GM12878 (cell line): ENCODE measurements around the gene SPEG. TPM values are rescaled to one million over a fixed set of nuclear protein-coding genes. Genes with fewer than 3 reads are reported as not detected.

Source experiments
- ATAC-seq: fragments of 200-7000 bp; cut with Tn5 transposase; 3 replicates; pipeline ENCODE4 v1.9.1; 2020; ENCODE audit warnings: mild to moderate bottlenecking, moderate library complexity
- BruUV-seq: library from RNA; stranded (reverse); fragments of 400-500 nt; replicated peaks from 2 replicates; lab custom pipeline; 2021; lab: Mats Ljungman, UMichigan
- CTCF ChIA-PET: fragments of 300-600 bp; sonication (Branson Sonifier 250); formaldehyde crosslinking; extraction: SDS; loops from one replicate; lab custom pipeline; 2021; ENCODE audit warnings: inconsistent platforms; lab: Yijun Ruan, JAX
- POLR2A ChIA-PET: fragments of 350-600 bp; formaldehyde crosslinking; extraction: SDS; loops from one replicate; lab custom pipeline; 2021; ENCODE audit warnings: inconsistent platforms; lab: Charles Lee
- RAD21 ChIA-PET: fragments of 300-600 bp; sonication (Branson Sonifier 250); formaldehyde crosslinking; loops from one replicate; lab custom pipeline; 2023; ENCODE audit warnings: antibody characterized with exemption; ENCODE audit not compliant: unreplicated experiment; lab: Charles Lee
- SMC1A ChIA-PET: fragments of 300-600 bp; sonication (Branson Sonifier 250); formaldehyde crosslinking; loops from one replicate; lab custom pipeline; 2023; ENCODE audit not compliant: unreplicated experiment, uncharacterized antibody; lab: Charles Lee
- DNase-seq: peaks from one replicate; pipeline ENCODE4 v3.0.0-alpha.2; 2011; ENCODE audit warnings: low read depth, low spot score
- FAIRE-seq: peaks from 3 replicates; lab custom pipeline; 2011; peaks lifted over from hg19 to GRCh38; lab: Jason Lieb, UNC
- H2AFZ ChIP-seq: 2 replicates; pipeline ENCODE4 v1.6.0; 2011; ENCODE audit warnings: low read depth, low read length, control low read depth; ENCODE audit not compliant: control insufficient read depth
- H3K27ac ChIP-seq: 2 replicates; pipeline ENCODE4 v1.5.1; 2011; ENCODE audit warnings: control low read depth; ENCODE audit not compliant: control insufficient read depth, insufficient read depth
- H3K27me3 ChIP-seq, 2 experiments: replicated peaks in 1 of 2; 2 replicates each; pipeline versions ENCODE4 v1.6.0 to v1.6.1; 2011; ENCODE audit warnings: low read length in 1 of 2; ENCODE audit not compliant: control insufficient read depth in 2 of 2, insufficient read depth in 2 of 2
- H3K36me3 ChIP-seq, 2 experiments: 2 replicates each; pipeline ENCODE4 v1.5.1; 2011; ENCODE audit warnings: low read length in 1 of 2; ENCODE audit not compliant: control insufficient read depth in 2 of 2, insufficient read depth in 2 of 2
- H3K4me1 ChIP-seq: 2 replicates; pipeline ENCODE4 v1.6.1; 2011; ENCODE audit warnings: mild to moderate bottlenecking, low read length, moderate library complexity, mixed read lengths; ENCODE audit not compliant: control insufficient read depth, insufficient read depth
- H3K4me2 ChIP-seq: 2 replicates; pipeline ENCODE4 v1.6.0; 2011; ENCODE audit warnings: control low read depth; ENCODE audit not compliant: control insufficient read depth, insufficient read depth
- H3K4me3 ChIP-seq: fragments of 200-600 bp; sonication (generic); 2 replicates; pipeline ENCODE4 v1.5.1; 2016
- H3K79me2 ChIP-seq: 2 replicates; pipeline ENCODE4 v1.6.0; 2011; ENCODE audit warnings: low read length; ENCODE audit not compliant: control insufficient read depth, insufficient read depth
- H3K9ac ChIP-seq: 2 replicates; pipeline ENCODE4 v1.8.0; 2011; ENCODE audit warnings: low read length, control low read depth, mixed read lengths; ENCODE audit not compliant: control insufficient read depth, insufficient read depth
- H3K9me3 ChIP-seq: replicated peaks from 3 replicates; pipeline ENCODE4 v1.5.1; 2011; ENCODE audit warnings: mild to moderate bottlenecking, low read length; ENCODE audit not compliant: control insufficient read depth, insufficient read depth
- H4K20me1 ChIP-seq: 2 replicates; pipeline ENCODE4 v1.6.0; 2011; ENCODE audit not compliant: control insufficient read depth, insufficient read depth
- BCL3 ChIP-seq: IDR thresholded peaks from 2 replicates; pipeline ENCODE4 v1.6.1; 2011; ENCODE audit warnings: borderline replicate concordance, low read depth, mild to moderate bottlenecking, moderate library complexity, low read length; ENCODE audit not compliant: insufficient read depth, poor library complexity, severe bottlenecking
- CREM ChIP-seq: IDR thresholded peaks from 2 replicates; pipeline ENCODE4 v1.6.1; 2014; ENCODE audit warnings: antibody characterized with exemption, low read depth
- DPF2 ChIP-seq: fragments of 450-650 bp; IDR thresholded peaks from 2 replicates; pipeline ENCODE4 v1.6.1; 2017; ENCODE audit warnings: mild to moderate bottlenecking
- HCFC1 ChIP-seq: fragments of 150-350 bp; IDR thresholded peaks from 2 replicates; pipeline ENCODE4 v1.6.1; 2014; ENCODE audit warnings: low read length
- HDAC2 ChIP-seq: fragments of 200-600 bp; sonication (generic); IDR thresholded peaks from 2 replicates; pipeline ENCODE4 v1.6.1; 2017
- HDGF ChIP-seq: fragments of 450-650 bp; IDR thresholded peaks from 2 replicates; pipeline ENCODE4 v1.6.1; 2016; ENCODE audit warnings: antibody characterized with exemption
- IRF3 ChIP-seq: fragments of 450-650 bp; IDR thresholded peaks from 2 replicates; pipeline ENCODE4 v1.6.1; 2014; ENCODE audit warnings: mild to moderate bottlenecking
- KDM1A ChIP-seq: fragments of 200-600 bp; sonication (generic); IDR thresholded peaks from 2 replicates; pipeline ENCODE4 v1.6.1; 2016; ENCODE audit warnings: borderline replicate concordance
- MLLT1 ChIP-seq: fragments of 450-650 bp; IDR thresholded peaks from 2 replicates; pipeline ENCODE4 v1.6.1; 2016; ENCODE audit warnings: mild to moderate bottlenecking
- NR2F1 ChIP-seq: fragments of 450-650 bp; conservative IDR thresholded peaks from 2 replicates; pipeline ENCODE4 v1.6.1; 2017; ENCODE audit warnings: mild to moderate bottlenecking
- SMARCA5 ChIP-seq: fragments of 450-650 bp; IDR thresholded peaks from 2 replicates; pipeline ENCODE4 v1.6.1; 2017; ENCODE audit warnings: mild to moderate bottlenecking
- TARDBP ChIP-seq: IDR thresholded peaks from 2 replicates; pipeline ENCODE4 v1.6.1; 2016; ENCODE audit warnings: borderline replicate concordance
- ZNF592 ChIP-seq: fragments of 450-650 bp; IDR thresholded peaks from 2 replicates; pipeline ENCODE4 v1.6.1; 2017; ENCODE audit warnings: mild to moderate bottlenecking, moderate library complexity
- ZNF622 ChIP-seq: fragments of 450-650 bp; IDR thresholded peaks from 2 replicates; pipeline ENCODE4 v1.6.1; 2017; ENCODE audit warnings: mild to moderate bottlenecking, inconsistent platforms
- WGBS: methylation state at CpG from one replicate; pipeline ENCODE4 v1.1.6; 2016; ENCODE audit warnings: low lambda C conversion rate; ENCODE audit not compliant: insufficient replicate concordance, insufficient coverage; ENCODE audit errors: missing lambda C conversion rate; 5-methylcytosine and 5-hydroxymethylcytosine counted together
- in situ Hi-C: fragments of 300-500 bp; cut with MboI; formaldehyde crosslinking; loops from 9 replicates; pipeline ENCODE4 v1.14.3; 2018; ENCODE audit warnings: mixed read lengths
- intact Hi-C: fragments of 100-400 bp; cut with micrococcal nuclease; formaldehyde crosslinking; loops from one replicate; pipeline ENCODE4 v1.14.2; 2022; ENCODE audit not compliant: unreplicated experiment
- polyA plus RNA-seq, 11 experiments: library from polyadenylated mRNA; depleted of rRNA in 4 of 11; unstranded in 6 of 11; stranded (reverse) in 5 of 11; fragments of >200 nt; fragmentation: Nextera tagmentation in 4 of 11; fragmentation: Illumina TruSeq in 1 of 11; extraction: Ambion mirVana in 4 of 11; extraction: Trizol in 1 of 11; gene quantifications; 1 replicate in 1 of 11; 2 replicates in 10 of 11; pipeline versions ENCODE4 v1.2.1 to v1.2.3, GENCODE V29; 2011 to 2016; ENCODE audit warnings: inconsistent platforms in 2 of 11, missing spikeins in 2 of 11, low read depth in 1 of 11
- total RNA-seq, 4 experiments: library from RNA; depleted of rRNA in 3 of 4; stranded (reverse); fragments of >200 nt in 3 of 4; fragmentation: Illumina TruSeq in 1 of 4; extraction: Trizol in 1 of 4; gene quantifications; 2 replicates each; pipeline versions ENCODE4 v1.2.1 to v1.2.3, GENCODE V29; 2013 to 2021
- TF ChIP-seq, protein P1 (sequence below): fragments of 450-650 bp; formaldehyde crosslinking; IDR thresholded peaks from 2 replicates; pipeline ENCODE4 v1.4.0; 2022; ENCODE audit warnings: mild to moderate bottlenecking, moderate library complexity

Gene SPEG
- total and polyA plus RNA-seq, 10 of the 15 experiments (the other 5 are each of a cell fraction or from before 2014, with no cell fraction given), result 0.03 to 0.28 TPM; not detected in 8

- no peak overlapping the region for H3K4me3 ChIP-seq
- TF ChIP-seq, protein P1, sequence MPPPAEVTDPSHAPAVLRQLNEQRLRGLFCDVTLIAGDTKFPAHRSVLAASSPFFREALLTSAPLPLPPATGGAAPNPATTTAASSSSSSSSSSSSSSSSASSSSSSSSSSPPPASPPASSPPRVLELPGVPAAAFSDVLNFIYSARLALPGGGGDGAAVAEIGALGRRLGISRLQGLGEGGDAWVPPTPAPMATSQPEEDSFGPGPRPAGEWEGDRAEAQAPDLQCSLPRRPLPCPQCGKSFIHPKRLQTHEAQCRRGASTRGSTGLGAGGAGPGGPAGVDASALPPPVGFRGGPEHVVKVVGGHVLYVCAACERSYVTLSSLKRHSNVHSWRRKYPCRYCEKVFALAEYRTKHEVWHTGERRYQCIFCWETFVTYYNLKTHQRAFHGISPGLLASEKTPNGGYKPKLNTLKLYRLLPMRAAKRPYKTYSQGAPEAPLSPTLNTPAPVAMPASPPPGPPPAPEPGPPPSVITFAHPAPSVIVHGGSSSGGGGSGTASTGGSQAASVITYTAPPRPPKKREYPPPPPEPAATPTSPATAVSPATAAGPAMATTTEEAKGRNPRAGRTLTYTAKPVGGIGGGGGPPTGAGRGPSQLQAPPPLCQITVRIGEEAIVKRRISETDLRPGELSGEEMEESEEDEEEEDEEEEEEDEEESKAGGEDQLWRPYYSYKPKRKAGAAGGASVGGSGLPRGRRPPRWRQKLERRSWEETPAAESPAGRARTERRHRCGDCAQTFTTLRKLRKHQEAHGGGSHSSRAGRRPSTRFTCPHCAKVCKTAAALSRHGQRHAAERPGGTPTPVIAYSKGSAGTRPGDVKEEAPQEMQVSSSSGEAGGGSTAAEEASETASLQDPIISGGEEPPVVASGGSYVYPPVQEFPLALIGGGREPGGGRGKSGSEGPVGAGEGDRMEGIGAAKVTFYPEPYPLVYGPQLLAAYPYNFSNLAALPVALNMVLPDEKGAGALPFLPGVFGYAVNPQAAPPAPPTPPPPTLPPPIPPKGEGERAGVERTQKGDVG (CRISPR knock-in tag), result no peak
- no peak for TF ChIP-seq SMARCA5
- no peak for TF ChIP-seq BCL3
- TF ChIP-seq MLLT1, result no peak
- TF ChIP-seq IRF3, result no peak
- TF ChIP-seq CREM, result no peak
- TF ChIP-seq HDAC2, result no peak
- no peak for TF ChIP-seq TARDBP
- TF ChIP-seq ZNF592, result no peak
- TF ChIP-seq HCFC1, result no peak
- no peak for TF ChIP-seq NR2F1
- TF ChIP-seq DPF2, result no peak
- no peak for TF ChIP-seq KDM1A
- no peak for TF ChIP-seq ZNF622
- no peak for TF ChIP-seq HDGF
- H4K20me1 ChIP-seq, result no peaks in the 10 kb centered on the region
- ChIA-PET POLR2A (no interaction called here), RAD21 (no interaction called here), CTCF (interaction anchor here (0.6 to 0.9 kb wide), 3 partner anchors 11 to 61 kb away, joined by 3 read pairs; no protein-coding TSS in a partner anchor), SMC1A (interaction anchor here (0.9 kb wide), 1 partner anchor 172 kb away, joined by 3 read pairs; no protein-coding TSS in a partner anchor)
- in situ Hi-C loops (no loop called here), intact Hi-C loops (loop anchor here (10.0 kb wide), 1 partner anchor 164 kb away; no protein-coding TSS in a partner anchor)
- FAIRE-seq (no peak), DNase-seq (no peak), ATAC-seq (no peak)
- H3K79me2 ChIP-seq, result no peaks in the 10 kb centered on the region
- H3K27me3 ChIP-seq, result no peaks in the 10 kb centered on the region; a peak in 1 of 4 replicates
- H3K36me3 ChIP-seq, result no peaks in the 10 kb centered on the region
- H3K4me2 ChIP-seq, result no peak overlapping the region
- H2AFZ ChIP-seq, result no peak overlapping the region
- H3K9ac ChIP-seq, result no peak overlapping the region
- no TSS peak for BruUV-seq
- no peaks in the 10 kb centered on the region for H3K4me1 ChIP-seq
- H3K9me3 ChIP-seq, result no peaks in the 10 kb centered on the region
- H3K27ac ChIP-seq, result no peak overlapping the region
- 3% methylated on average over 4 of the region's 4 CpGs for WGBS
Measured at GRCh38 chr2:219470429-219470828, 35.8 kb downstream of the SPEG start.
